DND-41 (cell line): ENCODE measurements around the gene PPP1R36.
A peak's percentile ranks its signal among the peaks of the same experiment; 100 is the strongest.

Experiments used
- ATAC-seq: fragments of 200-7000 bp; cut with Tn5 transposase; 3 replicates; pipeline ENCODE4 v1.9.1; 2021; ENCODE audit warnings: low read depth; ENCODE audit not compliant: insufficient read depth
- DNase-seq: peaks from one replicate; pipeline ENCODE4 v3.0.0-alpha.2; 2020
- H2AFZ ChIP-seq: 2 replicates; pipeline ENCODE4 v1.6.0; 2012; ENCODE audit warnings: low read depth, low read length
- H3K27ac ChIP-seq: 2 replicates; pipeline ENCODE4 v1.5.1; 2012; ENCODE audit warnings: low read length, inconsistent platforms
- H3K27me3 ChIP-seq: fragments of 200-600 bp; sonication (generic); 2 replicates; pipeline ENCODE4 v1.6.0; 2012; ENCODE audit warnings: low read length, mild to moderate bottlenecking, inconsistent platforms; ENCODE audit not compliant: insufficient read depth, poor library complexity
- H3K36me3 ChIP-seq: 2 replicates; pipeline ENCODE4 v1.5.1; 2012; ENCODE audit warnings: low read length, inconsistent platforms; ENCODE audit not compliant: insufficient read depth
- H3K4me1 ChIP-seq: 2 replicates; pipeline ENCODE4 v1.5.1; 2012; ENCODE audit warnings: mild to moderate bottlenecking, low read length; ENCODE audit not compliant: insufficient read depth
- H3K4me2 ChIP-seq: 2 replicates; pipeline ENCODE4 v1.6.0; 2012; ENCODE audit warnings: mild to moderate bottlenecking, moderate library complexity, low read length, inconsistent platforms; ENCODE audit not compliant: insufficient read depth
- H3K4me3 ChIP-seq, 2 experiments: fragments of 200-600 bp in 1 of 2; shearing (Covaris generic) in 1 of 2; 2 replicates each; pipeline ENCODE4 v1.5.1; 2012 to 2016; ENCODE audit warnings: inconsistent platforms in 2 of 2, low read length in 2 of 2, mild to moderate bottlenecking in 2 of 2, low read depth in 1 of 2, moderate library complexity in 1 of 2
- H3K79me2 ChIP-seq: 2 replicates; pipeline ENCODE4 v1.6.0; 2012; ENCODE audit warnings: low read length, inconsistent platforms; ENCODE audit not compliant: insufficient read depth
- H3K9ac ChIP-seq: 2 replicates; pipeline ENCODE4 v1.6.0; 2012; ENCODE audit warnings: low read depth, mild to moderate bottlenecking, inconsistent platforms, low read length, moderate library complexity
- H3K9me3 ChIP-seq: 2 replicates; pipeline ENCODE4 v1.5.1; 2012; ENCODE audit warnings: low read length, moderate library complexity, mild to moderate bottlenecking, inconsistent platforms; ENCODE audit not compliant: insufficient read depth, severe bottlenecking
- H4K20me1 ChIP-seq: 2 replicates; pipeline ENCODE4 v1.6.0; 2012; ENCODE audit warnings: low read length; ENCODE audit not compliant: insufficient read depth
- EZH2 ChIP-seq: IDR thresholded peaks from 3 replicates; pipeline ENCODE4 v1.6.1; 2012; ENCODE audit warnings: borderline replicate concordance, low read depth, mild to moderate bottlenecking, moderate library complexity, low read length, inconsistent platforms; ENCODE audit not compliant: severe bottlenecking
- TF ChIP-seq, protein P1 (sequence below): IDR thresholded peaks from 2 replicates; pipeline ENCODE4 v1.5.1; 2012; ENCODE audit warnings: borderline replicate concordance, low read length, moderate library complexity, mild to moderate bottlenecking; ENCODE audit not compliant: poor library complexity, severe bottlenecking; ENCODE audit errors: extremely low read depth

PPP1R36 gene

DNA sequence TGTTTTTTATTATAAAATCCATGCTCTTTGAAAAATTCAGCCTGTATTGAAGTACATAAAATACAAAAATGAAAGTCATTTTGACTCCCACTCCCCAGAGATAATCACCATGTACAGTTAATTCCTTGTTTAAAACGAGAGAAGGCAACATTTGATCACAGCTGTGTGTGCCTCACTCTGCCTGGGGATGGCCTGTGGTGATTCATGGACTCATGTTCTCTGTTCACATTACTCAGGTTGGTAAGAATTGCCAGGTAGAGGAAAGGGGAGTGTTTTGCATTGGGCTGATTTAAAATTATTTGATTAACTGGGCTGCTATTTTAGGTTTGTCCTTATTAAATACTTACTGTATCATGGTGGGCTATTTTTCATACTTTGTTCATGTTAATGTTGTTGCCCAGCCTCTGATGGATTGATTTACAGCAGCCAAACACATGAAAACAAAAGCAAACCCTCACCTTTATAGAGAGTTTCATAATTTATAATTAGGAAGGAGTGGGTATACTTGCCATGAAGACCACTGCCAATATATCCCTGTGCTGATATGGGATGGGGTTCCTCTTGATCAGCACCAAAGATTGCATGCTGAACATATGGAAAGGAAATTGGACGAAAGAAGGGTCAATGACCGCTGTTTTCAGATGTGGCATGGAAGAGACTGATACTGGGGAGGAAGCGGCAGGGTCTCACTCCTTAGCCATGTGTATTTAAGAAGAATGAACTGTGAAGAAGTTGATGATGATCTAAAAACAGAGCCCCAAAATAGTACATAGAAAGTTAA, 42.2 kb upstream of the PPP1R36 start:
- H3K36me3 ChIP-seq: peaks cover 13% of the 10 kb centered on the region
- H3K9me3 ChIP-seq: no peaks in the 10 kb centered on the region
- peaks cover 57% of the 10 kb centered on the region for H4K20me1 ChIP-seq
- TF ChIP-seq, protein P1, sequence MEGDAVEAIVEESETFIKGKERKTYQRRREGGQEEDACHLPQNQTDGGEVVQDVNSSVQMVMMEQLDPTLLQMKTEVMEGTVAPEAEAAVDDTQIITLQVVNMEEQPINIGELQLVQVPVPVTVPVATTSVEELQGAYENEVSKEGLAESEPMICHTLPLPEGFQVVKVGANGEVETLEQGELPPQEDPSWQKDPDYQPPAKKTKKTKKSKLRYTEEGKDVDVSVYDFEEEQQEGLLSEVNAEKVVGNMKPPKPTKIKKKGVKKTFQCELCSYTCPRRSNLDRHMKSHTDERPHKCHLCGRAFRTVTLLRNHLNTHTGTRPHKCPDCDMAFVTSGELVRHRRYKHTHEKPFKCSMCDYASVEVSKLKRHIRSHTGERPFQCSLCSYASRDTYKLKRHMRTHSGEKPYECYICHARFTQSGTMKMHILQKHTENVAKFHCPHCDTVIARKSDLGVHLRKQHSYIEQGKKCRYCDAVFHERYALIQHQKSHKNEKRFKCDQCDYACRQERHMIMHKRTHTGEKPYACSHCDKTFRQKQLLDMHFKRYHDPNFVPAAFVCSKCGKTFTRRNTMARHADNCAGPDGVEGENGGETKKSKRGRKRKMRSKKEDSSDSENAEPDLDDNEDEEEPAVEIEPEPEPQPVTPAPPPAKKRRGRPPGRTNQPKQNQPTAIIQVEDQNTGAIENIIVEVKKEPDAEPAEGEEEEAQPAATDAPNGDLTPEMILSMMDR: no peak
- no peak for TF ChIP-seq EZH2
- DNase-seq (no peak), ATAC-seq (no peak)
- H2AFZ ChIP-seq: no peak overlapping the region
- peaks cover 61% of the 10 kb centered on the region for H3K4me1 ChIP-seq
- peak overlapping the region; percentile 81 for H3K4me2 ChIP-seq
- H3K9ac ChIP-seq: 0 out of 2 replicates have a peak overlapping the region, but pooled peaks have one; percentile 6
- peaks cover 95% of the 10 kb centered on the region for H3K79me2 ChIP-seq
- no peak overlapping the region; the same call in 1 of the 2 replicates for H3K27ac ChIP-seq
- peak overlapping the region in 1 of 2 experiments; percentile 39; a peak in 1 of 4 replicates for H3K4me3 ChIP-seq
- no peaks in the 10 kb centered on the region for H3K27me3 ChIP-seq

GRCh38 chr14:64508215-64508776, 41.5 kb upstream of the PPP1R36 start:
- TF ChIP-seq, protein P1: no peak
- TF ChIP-seq EZH2: no peak
- peaks cover 95% of the 10 kb centered on the region for H3K79me2 ChIP-seq
- H3K27ac ChIP-seq: peak overlapping the region; percentile 37; the same call in 1 of the 2 replicates
- no peak overlapping the region for H2AFZ ChIP-seq
- peaks cover 64% of the 10 kb centered on the region for H4K20me1 ChIP-seq
- H3K9ac ChIP-seq: 0 out of 2 replicates have a peak overlapping the region, but pooled peaks have one; percentile 6
- H3K4me3 ChIP-seq: no peak overlapping the region; a peak in 1 of 4 replicates
- peaks cover 58% of the 10 kb centered on the region for H3K4me1 ChIP-seq
- peak overlapping the region; percentile 81; the same call in 1 of the 2 replicates for H3K4me2 ChIP-seq
- H3K27me3 ChIP-seq: no peaks in the 10 kb centered on the region
- no peak for ATAC-seq
- H3K36me3 ChIP-seq: peaks cover 19% of the 10 kb centered on the region
- no peaks in the 10 kb centered on the region for H3K9me3 ChIP-seq
- DNase-seq: no peak

DNA sequence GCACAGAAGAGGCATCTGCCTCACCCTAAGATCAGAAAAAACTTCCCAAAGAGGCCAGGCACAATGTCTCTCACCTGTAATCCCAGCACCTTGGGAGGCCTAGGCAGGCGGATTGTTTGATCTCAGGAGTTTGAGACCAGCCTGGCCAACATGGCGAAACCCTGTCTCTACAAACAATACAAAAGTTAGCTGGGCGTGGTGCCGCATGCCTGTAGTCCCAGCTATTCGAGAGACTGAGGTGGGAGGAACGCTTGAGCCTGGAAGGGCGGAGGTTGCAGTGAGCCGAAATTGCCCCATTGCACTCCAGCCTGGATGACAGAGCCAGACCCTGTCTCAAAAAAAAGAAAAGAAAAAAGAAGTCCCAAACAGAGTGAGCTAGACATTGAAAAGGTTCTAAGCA, 40.7 kb upstream of the PPP1R36 start:
- peak overlapping the region in 1 of 2 experiments; percentile 22; a peak in 1 of 4 replicates for H3K4me3 ChIP-seq
- no peak overlapping the region for H2AFZ ChIP-seq
- peaks cover 97% of the 10 kb centered on the region for H3K79me2 ChIP-seq
- TF ChIP-seq, protein P1: no peak
- no peak for TF ChIP-seq EZH2
- ATAC-seq (no peak), DNase-seq (no peak)
- no peaks in the 10 kb centered on the region for H3K27me3 ChIP-seq
- peaks cover 72% of the 10 kb centered on the region for H4K20me1 ChIP-seq
- H3K4me1 ChIP-seq: peaks cover 58% of the 10 kb centered on the region
- no peak overlapping the region; the same call in 1 of the 2 replicates for H3K9ac ChIP-seq
- peaks cover 21% of the 10 kb centered on the region for H3K36me3 ChIP-seq
- no peaks in the 10 kb centered on the region for H3K9me3 ChIP-seq
- H3K4me2 ChIP-seq: peak overlapping the region; percentile 49; the same call in 1 of the 2 replicates
- H3K27ac ChIP-seq: 0 out of 2 replicates have a peak overlapping the region, but pooled peaks have one; percentile 20
